Lower lobe of right lung (tissue), 2 donors: ENCODE results near the gene CACUL1. TPM values are rescaled to one million over a fixed set of nuclear protein-coding genes. Genes with fewer than 3 reads are reported as not detected.

Experiments used
- ATAC-seq, 2 donors: fragments of 200-7000 bp; cut with Tn5 transposase; one replicate each; pipeline ENCODE4 v1.9.1; 2020 to 2022; ENCODE audit warnings: mild to moderate bottlenecking in 2 of 2, moderate library complexity in 2 of 2
- DNase-seq: peaks from one replicate; pipeline ENCODE4 v3.0.0-alpha.2; 2020
- H3K27ac ChIP-seq: fragments of 200-600 bp; one replicate; pipeline ENCODE4 v1.8.0; 2022
- H3K27me3 ChIP-seq: fragments of 200-600 bp; one replicate; pipeline ENCODE4 v1.8.0; 2022; ENCODE audit warnings: low read depth
- H3K36me3 ChIP-seq: fragments of 200-600 bp; one replicate; pipeline ENCODE4 v1.8.0; 2022; ENCODE audit warnings: mild to moderate bottlenecking
- H3K4me1 ChIP-seq: fragments of 200-600 bp; one replicate; pipeline ENCODE4 v1.8.0; 2022
- H3K4me3 ChIP-seq: fragments of 200-600 bp; one replicate; pipeline ENCODE4 v1.8.0; 2022; ENCODE audit warnings: mild to moderate bottlenecking
- H3K9me3 ChIP-seq: fragments of 200-600 bp; one replicate; pipeline ENCODE4 v1.8.0; 2022
- CTCF ChIP-seq: fragments of 200-600 bp; IDR thresholded peaks from one replicate; pipeline ENCODE4 v1.8.0; 2022; ENCODE audit warnings: antibody characterized with exemption, mild to moderate bottlenecking
- intact Hi-C: fragments of 100-400 bp; cut with DNase I; formaldehyde crosslinking; loops from one replicate; pipeline ENCODE4 v1.11.0; 2022
- total RNA-seq: library from RNA; stranded (reverse); fragmentation: NEBNext Ultra II Directional; extraction: Animal tissue kit (Norgen Biotek cat#: 25700); gene quantifications from one replicate; pipeline ENCODE4 v1.2.1, GENCODE V29; 2021
- donor health status: DM: no; HTN: yes; CAD: no; lungs with severe emphysema.

The CACUL1 gene
- total RNA-seq, 1 donor from 2014 or later: 45.9 TPM

- Histone ChIP-seq H3K4me3 (no peak overlapping the region), H3K9me3 (no peaks in the 10 kb centered on the region), H3K36me3 (no peaks in the 10 kb centered on the region), H3K27me3 (no peaks in the 10 kb centered on the region), H3K4me1 (no peaks in the 10 kb centered on the region), H3K27ac (no peak overlapping the region)
- TF ChIP-seq CTCF: no peak
- DNase-seq (no peak), ATAC-seq (no peak)
- intact Hi-C loops: no loop called here
Observed at GRCh38 chr10:118776033-118776432, 21.3 kb upstream of the CACUL1 start.

- no peaks in the 10 kb centered on the region for H3K9me3 ChIP-seq
- peak; percentile 14 for TF ChIP-seq CTCF
- H3K36me3 ChIP-seq: no peaks in the 10 kb centered on the region
- no peaks in the 10 kb centered on the region for H3K4me1 ChIP-seq
- H3K27ac ChIP-seq: no peak overlapping the region
- ATAC-seq: no peak
- intact Hi-C loops: no loop called here
- H3K27me3 ChIP-seq: no peaks in the 10 kb centered on the region
- no peak for DNase-seq
- no peak overlapping the region for H3K4me3 ChIP-seq
Observed at GRCh38 chr10:118775478-118775877, 20.7 kb upstream of the CACUL1 start.

- H3K36me3 ChIP-seq: no peaks in the 10 kb centered on the region
- ATAC-seq (no peak), DNase-seq (no peak)
- no peaks in the 10 kb centered on the region for H3K4me1 ChIP-seq
- no peaks in the 10 kb centered on the region for H3K9me3 ChIP-seq
- TF ChIP-seq CTCF: no peak
- H3K27me3 ChIP-seq: no peaks in the 10 kb centered on the region
- intact Hi-C loops: no loop called here
- H3K27ac ChIP-seq: no peak overlapping the region
- H3K4me3 ChIP-seq: no peak overlapping the region
Observed at GRCh38 chr10:118773041-118773440, 18.3 kb upstream of the CACUL1 start.

- Histone ChIP-seq H3K27me3 (no peaks in the 10 kb centered on the region), H3K4me3 (no peak overlapping the region), H3K4me1 (no peaks in the 10 kb centered on the region), H3K36me3 (no peaks in the 10 kb centered on the region), H3K9me3 (no peaks in the 10 kb centered on the region), H3K27ac (no peak overlapping the region)
- ATAC-seq (no peak), DNase-seq (no peak)
- no peak for TF ChIP-seq CTCF
- intact Hi-C loops: no loop called here
Observed at GRCh38 chr10:118771976-118772375, 17.2 kb upstream of the CACUL1 start.

GRCh38 chr10:118769898-118770600 lies 15.3 kb upstream of the CACUL1 start:
- TF ChIP-seq CTCF: no peak
- no peak for DNase-seq
- ATAC-seq: no peak
- no peaks in the 10 kb centered on the region for H3K4me1 ChIP-seq
- no peaks in the 10 kb centered on the region for H3K27me3 ChIP-seq
- H3K9me3 ChIP-seq: no peaks in the 10 kb centered on the region
- no peaks in the 10 kb centered on the region for H3K36me3 ChIP-seq
- H3K27ac ChIP-seq: no peak overlapping the region
- intact Hi-C loops: no loop called here
- no peak overlapping the region for H3K4me3 ChIP-seq
